ENCODE measurements around the gene S100A13.
"Not testable (repeated sequence)": the region's sequence is repeated elsewhere in the genome, so short reads cannot be mapped to it uniquely, and the experiment has no call there.

Gene S100A13

DNA sequence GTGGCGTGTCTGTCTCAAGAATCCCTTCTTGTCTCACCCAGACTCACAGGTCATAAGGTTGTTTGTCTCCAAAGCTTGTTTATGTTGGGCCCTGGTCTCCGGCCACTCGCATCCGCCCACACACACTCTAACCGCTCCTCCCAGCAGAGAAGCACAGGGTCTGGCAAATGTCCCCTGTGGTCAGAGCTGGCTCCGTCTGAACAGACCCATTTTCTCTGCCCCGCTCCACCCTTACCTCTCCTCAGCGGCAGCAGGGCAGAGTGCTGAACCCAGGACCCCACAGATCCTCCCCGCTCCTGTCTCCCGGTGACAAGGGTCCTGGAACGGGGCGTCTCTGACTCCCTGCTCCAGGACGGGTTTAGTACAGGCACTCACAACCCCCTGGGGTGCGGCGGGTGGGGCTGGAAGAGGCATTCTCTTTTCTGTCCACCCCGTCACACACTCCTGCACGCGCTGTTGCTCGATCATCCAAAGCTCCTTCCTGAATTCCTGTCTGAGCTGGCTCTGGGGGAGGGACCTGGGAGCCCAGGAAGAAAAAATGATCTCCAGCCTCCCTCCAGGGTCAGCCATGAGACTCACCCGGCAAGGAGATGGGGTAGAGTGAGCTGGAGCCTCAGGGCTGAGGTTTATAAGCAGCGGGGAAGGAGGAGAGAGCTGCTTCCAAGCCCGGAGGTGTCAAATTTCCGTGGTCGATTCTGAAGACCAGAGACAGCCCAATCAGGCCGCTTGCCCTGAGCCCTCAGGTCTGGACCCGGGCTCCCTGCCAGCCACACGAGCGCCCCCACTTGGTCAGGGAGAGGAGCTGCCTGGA is at the start of gene S100A13:
S100A13 (minus strand) TSS at position 602 of the 811 bp plus-strand sequence. CDS start 1,033 bp downstream, outside the sequence.
- DNase-seq: peak; percentile 75

DNA sequence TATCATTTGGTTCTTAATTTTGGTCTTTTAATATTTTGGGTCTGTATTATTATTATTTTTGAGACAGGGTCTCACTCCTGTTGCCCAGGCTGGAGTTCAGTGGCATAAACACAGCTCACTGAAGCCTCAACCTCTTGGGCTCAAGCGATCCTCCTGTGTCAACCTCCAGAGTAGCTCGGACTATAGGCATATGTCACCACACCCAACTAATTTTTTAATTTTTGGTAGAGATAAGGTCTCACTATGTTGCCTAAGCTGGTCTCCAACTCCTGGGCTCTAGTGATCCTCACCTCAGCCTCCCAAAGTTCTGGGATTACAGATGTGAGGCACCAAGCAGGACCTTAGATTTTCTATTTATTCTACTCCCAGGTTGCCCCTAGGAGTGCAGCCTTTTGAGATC is 46.2 kb upstream of the S100A13 start:
- no peak for DNase-seq

DNA sequence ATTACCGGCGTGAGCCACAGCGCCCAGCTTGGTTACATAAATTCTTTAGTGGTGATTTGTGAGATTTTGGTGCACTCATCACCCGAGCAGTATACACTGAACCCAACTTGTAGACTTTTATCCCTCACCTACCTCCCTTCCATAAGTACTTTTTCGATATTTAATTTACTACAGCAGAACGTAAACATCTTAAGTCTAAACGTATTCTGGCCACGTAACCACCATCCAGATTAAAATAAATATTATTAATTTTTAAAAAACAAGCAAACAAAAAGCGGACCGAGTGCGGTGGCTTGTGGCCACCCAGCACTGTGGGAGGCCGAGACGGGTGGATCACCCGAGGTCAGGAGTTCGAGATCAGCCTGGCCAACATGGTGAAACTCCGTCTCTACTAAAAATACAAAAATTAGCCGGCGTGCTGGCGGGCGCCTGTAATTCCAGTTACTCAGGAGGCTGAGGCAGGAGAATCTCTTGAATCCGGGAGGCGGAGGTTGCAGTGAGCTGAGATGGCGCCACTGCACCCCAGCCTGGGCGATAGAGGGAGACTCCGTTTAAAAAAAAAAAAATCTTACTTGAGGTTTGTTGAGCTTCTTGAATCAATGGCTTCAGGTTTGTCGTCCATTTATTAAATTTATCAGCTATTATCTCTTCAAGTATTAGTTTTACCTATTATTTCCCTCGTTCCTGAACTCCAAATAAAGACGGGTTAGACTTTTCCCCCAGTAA is 44.5 kb upstream of the S100A13 start:
- DNase-seq: not testable (repeated sequence)

DNA sequence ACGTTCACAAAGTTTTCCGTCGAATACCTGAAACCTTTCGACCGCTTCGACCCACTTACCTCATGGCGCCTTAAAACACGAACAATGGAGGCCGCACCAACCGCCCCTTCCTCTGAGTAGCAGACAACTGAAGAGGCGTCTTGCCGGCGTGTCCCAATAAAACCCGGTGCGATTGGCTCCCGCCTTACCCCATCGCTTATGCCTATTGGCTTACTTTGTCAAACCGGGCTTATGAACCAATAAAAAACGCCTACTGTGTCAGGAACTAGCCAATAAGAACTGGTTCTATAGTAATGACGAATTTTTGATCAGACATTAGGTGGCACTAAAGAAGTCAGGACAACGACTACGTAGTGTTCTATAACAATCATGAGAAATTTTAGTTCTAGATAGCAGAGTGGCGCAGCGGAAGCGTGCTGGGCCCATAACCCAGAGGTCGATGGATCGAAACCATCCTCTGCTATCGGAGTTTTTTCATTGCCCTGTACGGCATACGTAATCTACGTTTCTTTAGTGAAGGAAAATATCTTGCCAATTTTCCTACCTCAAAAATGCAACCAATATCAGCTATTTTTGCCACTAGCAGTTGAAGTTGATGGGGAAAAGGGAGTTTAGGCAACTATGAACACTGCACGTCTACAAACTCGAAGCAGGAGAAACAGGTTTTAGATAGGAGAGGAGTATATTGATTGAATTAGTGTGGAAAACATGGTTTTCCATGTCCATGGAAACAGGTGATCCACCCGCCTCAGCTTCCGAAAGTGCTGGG is 43.7 kb upstream of the S100A13 start, which contains the start of gene ILF2:
ILF2 (minus strand) TSS at position 135 of the 769 bp plus-strand sequence; CDS start at position 64, 71 bp downstream.
- DNase-seq: peak; percentile 98

DNA sequence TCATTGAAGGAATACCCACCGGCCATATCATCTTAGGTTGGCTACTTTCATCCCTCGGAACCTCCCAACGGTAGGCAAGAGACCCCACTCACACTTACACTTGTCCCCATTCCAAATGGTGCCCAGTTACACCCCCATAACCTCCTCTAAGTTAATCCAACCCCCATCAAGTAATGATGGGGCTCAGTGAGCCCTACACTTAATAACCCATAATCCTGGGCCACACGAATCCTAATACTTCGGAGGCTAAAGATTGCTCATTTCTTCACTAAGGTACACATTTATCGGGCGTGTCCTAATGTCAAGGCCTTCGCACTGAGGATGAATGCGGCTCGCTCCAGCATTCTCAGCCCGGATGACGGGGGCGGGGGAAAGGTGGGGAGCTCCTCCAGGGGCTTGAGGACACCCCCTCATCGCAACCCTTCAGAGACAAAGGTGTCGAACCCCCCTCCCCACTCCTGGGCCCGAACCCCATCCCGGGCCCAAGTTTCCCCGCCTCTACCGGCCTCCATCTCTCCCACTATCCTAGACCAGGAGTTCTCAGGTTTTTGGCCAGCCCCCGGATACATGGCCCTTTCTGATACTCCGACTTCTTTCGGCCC is 43.1 kb upstream of the S100A13 start:
- no peak for DNase-seq

DNA sequence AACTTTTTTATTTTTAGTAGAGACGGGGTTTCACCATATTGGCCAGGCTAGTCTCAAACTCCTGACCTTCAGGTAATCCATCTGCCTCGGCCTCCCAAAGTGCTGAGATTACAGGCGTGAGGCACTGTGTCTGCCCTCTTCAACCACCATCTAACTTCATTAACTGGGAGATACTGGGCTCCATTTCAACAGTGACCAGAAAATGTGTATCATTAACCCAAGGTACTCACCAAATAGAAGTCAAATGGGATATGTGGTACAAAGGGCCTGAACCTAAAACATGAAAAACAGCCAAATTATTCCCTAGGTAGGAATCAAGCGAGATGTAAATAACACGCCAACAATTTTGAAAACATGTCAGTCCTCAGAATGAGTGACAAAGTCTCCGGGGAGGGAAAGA is 42.3 kb upstream of the S100A13 start:
- DNase-seq: no peak

DNA sequence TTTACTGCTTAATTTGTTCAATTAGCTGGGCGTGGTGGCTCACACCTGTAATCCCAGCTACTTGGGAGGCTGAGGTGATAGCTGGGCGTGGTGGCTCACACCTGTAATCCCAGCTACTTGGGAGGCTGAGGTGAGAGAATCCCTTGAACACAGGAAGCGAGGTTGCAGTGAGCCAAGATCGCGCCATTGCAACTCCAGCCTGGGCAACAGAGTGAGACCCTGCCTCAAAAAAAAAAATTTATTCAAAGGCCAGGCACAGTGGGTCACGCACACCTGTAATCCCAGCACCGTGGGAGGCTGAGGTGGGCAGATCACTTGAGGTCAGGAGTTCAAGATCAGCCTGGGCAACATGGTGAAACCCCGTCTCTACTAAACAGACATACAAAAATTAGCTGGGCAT is 41.4 kb upstream of the S100A13 start:
- not testable (repeated sequence) for DNase-seq

DNA sequence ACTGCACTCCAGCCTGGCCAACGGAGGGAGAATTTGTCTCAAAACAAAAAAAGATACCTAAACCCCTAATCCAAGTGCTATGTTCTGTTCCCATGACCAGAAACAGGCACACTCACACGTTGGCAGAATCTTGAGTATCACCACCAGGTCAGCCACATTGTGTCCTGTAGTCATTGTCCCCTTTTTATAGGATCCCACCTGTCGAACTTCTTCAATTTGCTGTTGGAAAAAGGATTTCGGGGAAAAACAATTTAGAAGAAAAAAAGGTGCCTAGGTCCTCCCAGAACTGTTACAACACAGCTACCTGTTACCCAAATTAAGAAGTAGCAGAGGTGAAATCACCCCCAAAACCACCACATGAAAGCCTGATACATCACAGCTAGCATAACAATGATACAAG is 40.1 kb upstream of the S100A13 start:
- no peak for DNase-seq

DNA sequence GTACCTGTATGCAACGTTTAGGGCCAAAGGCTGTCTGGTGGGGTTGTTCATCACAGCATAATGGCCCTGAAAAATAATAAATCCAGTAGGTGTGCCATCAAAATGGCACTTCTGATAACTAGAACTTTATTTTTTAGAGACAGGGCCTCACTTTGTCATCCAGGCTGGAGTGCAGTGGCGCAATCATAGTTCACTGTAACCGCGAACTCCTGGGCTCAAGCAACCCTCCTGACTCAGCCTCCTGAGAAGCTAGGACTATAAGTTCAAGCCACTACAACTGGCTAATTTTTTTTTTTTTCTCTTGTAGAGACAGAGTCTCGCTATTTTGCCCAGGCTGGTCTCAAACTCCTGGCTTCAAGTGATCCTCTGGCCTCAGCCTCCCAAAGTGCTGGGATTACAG is 35.9 kb upstream of the S100A13 start:
- DNase-seq: no peak

DNA sequence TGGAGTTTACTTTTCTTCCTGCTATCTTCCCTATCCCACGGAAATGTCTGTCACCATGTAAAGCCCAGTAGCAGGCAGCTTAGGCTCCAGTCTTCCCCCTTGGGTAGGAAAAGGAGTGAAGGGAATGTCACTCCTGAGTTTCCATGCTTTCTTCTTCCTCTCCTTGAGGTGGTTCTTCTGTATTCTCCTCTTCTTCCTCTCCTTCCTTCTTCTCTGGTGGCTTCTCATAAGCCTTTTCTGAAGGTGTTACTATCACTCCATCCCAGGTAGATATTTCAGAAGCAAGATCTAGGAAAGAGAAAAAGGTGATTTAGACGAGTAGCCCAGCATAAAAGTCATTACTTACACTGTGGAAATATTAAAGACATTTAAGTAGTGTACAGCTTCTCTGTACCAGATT is 35.0 kb upstream of the S100A13 start:
- no peak for DNase-seq

DNA sequence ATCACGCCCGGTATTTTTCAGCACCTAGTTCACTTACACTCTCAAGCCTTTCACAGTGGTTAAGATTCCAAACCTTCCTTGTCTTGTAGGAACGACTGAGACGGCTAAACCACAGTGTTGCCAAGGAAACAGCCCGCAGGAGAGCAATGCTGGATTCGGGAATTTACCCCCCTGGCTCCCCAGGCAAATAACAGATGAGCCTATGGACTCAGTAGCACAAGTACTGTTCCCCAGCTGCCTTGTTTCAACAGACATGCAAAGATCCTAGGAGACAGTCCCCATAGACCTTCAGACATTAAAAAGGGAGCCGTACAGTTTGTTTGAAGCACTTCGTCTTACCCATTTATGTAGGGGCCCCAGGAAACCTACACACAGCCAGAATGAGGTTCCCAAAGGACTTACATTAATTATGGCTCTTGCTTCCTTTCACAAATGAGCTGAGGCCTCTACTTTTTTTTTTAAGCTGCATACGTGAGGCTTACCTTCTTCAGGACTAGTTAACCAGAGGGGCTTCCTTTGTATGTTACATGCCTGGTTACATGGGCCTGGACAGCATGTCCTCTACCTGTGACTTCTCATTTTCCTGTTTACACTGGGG is 33.9 kb upstream of the S100A13 start:
- no peak for DNase-seq

DNA sequence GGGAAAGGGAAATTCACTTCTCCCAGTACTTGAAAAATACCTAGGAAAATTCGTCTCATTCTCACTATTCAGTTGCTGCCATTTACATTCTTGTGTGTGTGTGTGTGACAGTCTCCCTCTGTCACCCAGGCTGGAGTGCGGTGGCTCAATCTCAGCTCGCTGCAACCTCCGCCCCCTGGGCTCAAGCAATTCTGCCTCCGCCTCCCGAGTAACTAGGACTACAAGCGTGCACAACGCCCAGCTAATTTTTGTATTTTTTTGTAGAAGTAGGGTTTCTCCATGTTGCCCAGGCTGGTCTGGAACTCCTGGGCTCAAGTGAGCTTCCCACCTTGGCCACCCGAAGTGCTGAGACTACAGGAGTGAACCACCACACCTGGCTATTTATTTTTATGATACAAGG is 32.4 kb upstream of the S100A13 start:
- no peak for DNase-seq

DNA sequence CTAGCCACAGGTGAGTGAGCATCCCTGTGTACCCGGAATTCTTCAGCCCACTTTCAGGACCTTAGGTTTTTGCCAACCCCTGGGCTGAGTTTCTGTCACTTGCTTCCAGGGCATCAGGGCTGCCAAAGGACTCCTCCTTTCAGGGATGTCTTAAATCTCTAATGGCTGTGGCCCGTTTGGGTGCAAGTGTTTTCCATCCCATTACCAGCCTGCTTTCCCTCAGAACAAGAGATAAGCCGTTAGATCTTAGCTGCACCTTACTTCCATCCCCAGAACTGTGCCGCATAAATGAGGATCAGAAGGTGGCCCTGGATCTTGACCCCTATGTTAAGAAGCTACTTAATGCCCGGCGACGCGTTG is 31.9 kb upstream of the S100A13 start:
- DNase-seq: no peak

DNA sequence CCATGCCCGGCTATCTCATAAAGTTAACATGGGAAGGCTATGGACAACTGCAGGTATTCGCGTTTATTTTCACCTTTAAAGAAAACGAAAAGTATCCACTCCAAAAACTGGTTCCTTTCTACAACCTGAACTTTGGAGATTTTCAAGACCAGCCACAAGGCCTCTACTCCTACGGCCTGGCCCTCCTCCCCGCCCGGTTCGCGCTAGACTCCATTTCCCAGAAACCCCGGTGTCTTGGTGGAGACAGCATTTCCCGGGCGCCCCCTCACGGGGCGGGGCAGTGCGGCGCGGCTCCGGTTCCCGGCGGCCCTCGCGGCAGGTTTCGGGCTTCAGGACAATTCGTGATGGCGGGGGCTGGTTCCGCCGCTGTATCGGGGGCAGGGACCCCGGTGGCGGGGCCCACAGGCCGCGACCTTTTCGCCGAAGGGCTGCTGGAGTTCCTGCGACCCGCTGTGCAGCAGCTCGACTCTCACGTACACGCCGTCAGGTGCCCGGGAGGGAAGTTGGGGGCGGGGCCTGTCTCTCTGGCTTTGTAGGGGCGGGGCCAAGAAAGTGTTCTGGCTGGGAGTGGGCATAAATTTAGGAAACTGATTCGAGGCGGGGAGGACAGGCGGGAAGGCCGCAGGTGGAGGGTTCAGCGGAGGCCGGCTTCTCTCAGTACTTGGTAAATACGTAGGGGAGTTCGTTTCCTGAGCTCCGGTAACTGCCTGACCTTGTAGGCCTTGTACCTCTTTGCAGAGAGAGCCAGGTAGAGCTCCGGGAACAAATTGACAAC is 31.3 kb upstream of the S100A13 start, which contains the start of gene SNAPIN:
SNAPIN (plus strand) TSS at position 304 of the 775 bp plus-strand sequence; CDS start at position 345, 41 bp downstream.
- peak; percentile 64 for DNase-seq

DNA sequence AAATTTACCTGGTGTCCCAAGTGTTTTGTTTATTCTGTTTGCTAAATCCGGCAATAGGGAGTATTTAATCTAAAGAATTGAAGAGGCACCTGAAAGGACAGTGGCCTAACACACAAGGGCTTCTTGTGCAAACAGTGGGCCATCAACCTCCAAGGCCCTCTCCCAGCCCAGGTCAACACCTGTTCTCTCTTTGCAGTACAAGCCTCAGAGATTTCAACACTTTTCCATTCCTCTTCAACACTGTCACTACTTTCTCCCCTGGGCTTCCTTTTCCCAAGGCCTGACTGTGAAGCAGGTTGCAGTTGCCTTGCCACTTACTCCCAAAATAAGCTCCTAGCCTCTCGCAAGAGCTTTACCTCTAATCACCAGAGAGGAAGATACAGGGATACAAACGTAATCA is 28.0 kb upstream of the S100A13 start:
- DNase-seq: no peak

DNA sequence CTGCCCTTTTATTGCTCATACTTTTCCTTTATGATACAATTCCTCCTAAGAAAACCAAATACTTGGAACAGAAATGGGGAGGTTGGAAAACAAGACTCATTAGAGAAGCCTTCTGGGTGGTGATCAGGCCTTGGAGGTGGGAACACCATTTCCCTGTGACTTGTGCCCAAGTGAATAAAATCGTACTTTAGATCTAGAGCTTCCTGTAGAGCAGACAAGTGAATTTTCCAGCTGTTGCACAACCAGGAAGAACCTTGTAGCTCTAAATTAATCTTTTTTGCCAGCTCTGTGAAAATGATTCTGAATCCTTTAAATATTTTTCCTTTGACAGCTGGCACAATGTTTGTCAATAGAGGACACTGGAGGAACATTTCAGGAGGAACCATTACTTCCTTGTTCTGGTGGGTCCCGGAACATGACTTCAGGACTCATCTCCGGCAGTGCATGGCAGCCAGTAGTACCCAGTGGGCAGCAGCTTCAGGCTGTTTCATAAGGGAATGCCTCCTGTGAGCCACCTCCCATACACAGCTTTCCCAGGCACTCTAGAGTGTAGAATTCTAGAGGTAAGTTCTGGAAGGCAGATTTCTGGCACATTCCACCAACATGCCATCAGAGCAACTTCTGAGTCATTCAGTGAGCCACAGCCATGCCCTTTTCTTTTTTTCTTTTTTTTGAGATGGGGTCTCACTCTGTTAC is 25.6 kb upstream of the S100A13 start:
- peak; percentile 24 for DNase-seq

DNA sequence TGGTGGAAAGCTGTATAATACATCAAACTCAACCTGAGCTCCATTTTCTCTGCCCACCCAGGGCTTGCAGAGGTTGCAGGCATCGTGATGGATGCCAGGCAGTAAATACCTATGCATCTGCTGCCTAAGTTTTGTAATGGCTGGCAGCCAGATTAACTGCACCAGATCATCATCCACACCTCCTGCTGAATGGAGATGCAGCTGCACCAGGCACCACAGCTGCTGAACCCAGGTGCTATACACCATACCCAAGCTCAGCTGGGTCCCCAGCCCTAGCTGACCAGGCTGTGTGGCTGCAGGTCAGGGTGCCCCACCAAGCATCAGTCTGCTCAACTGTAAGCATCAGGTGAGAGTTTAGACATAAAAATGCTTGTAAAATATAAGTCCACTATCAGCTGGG is 24.5 kb upstream of the S100A13 start:
- DNase-seq: no peak

DNA sequence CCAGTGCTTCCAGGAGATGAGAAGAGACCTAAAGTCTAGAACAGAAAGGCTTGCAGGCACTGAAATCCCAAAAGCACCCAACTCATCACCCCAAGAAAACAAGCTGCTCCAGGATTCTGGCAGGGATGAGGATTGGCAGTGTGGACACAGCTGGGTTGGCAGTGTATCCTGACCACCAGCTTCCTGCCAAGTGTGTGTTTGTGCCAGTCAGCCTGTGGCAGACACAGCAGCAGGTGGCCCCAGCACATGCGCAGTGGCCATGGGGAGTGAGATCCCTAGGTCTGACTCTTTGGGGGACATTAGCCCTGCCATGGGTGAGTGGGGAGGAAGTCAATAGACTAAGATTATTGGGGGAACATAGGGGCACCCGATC is 22.5 kb upstream of the S100A13 start:
- DNase-seq: no peak

DNA sequence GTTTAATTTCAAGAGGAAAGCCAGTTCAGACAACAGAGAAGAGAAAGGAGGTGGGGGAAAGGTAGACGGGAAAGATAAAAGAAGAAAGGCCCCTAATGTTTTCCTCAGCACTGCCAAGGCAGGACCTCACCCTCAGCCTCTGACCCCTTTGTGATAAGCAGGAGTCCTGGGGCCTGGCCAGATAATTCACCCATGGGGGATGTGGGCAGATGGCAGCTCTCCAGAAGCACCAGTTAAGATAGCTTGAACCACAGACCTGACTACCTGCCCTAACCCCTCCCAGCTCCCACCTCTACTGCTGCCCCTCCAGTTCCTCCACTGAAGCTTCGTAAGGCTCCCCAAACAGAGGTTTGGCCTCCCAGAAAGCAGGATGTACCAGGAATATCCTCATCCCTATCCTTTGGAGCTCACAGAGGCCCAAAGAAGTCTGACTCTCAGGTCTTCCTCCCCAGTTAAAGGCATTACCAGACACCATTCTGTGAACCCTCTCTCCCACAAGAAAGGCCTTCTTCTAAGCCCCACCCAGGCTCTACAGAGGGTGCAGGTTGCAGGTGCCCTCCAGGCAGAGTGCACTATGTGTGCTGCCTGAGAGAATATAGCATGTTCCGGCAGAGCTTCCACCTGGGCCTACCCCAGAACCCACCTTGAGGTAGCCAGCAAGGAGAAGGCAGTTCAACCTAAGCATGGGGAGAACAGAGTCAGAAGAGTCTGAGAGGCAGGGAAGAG is 22.0 kb upstream of the S100A13 start:
- DNase-seq: no peak

DNA sequence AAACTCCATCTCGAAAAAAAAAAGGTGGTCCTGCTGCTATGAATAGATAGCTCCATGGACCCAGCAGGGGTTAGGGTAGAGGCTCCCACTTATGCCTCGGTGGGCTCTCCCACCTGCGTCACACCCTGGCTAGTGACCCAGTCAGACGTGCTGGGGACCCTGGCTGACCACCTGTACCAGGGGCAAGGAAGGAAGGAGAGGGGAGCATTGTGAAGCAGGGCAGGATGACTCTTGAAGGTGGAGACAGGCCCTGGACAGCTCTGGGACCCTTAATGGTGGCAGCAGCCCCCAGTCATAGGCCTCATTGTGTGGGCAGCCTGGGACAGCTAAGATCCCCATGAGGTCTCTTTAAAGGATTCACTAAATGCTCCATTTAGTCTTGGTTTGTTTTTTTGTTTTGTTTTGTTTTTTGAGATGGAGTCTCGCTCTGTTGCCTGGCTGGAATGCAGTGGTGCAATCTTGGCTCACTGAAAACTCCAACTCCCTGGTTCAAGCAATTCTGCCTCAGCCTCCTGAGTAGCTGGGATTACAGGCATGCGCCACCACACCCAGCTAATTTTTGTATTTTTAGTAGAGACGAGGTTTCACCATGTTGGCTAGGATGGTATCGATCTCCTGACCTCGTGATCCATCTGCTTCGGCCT is 20.8 kb upstream of the S100A13 start:
- no peak for DNase-seq

Measured in amniotic stem cell (primary cell).